Sigmoid colon (tissue), 4 donors: Measurements from ENCODE around the gene KIF26B.

Source experiments
- POLR2A ChIP-seq, 2 donors: fragments of 450-650 bp; IDR thresholded peaks; one replicate each; pipeline ENCODE4 v1.6.1; 2016; ENCODE audit warnings: antibody characterized with exemption in 2 of 2, mild to moderate bottlenecking in 2 of 2, moderate library complexity in 2 of 2
- POLR2AphosphoS5 ChIP-seq, 4 donors: sonication (generic); formaldehyde crosslinking; IDR thresholded peaks; one replicate each; pipeline ENCODE4 v1.6.1; 2017; ENCODE audit warnings: antibody characterized with exemption in 4 of 4
- TF ChIP-seq, protein P1 (sequence below), 4 experiments: fragments of 450-650 bp in 3 of 4; fragments of 200-600 bp in 1 of 4; IDR thresholded peaks; one replicate each; pipeline ENCODE4 v1.5.1; 2016 to 2019; ENCODE audit warnings: antibody characterized with exemption in 4 of 4, mild to moderate bottlenecking in 3 of 4, moderate library complexity in 2 of 4

- TF ChIP-seq POLR2A (IDR thresholded peaks at IDR 0.05) (no peak), POLR2AphosphoS5 (IDR thresholded peaks at IDR 0.05) (no peak)
- TF ChIP-seq, protein P1, sequence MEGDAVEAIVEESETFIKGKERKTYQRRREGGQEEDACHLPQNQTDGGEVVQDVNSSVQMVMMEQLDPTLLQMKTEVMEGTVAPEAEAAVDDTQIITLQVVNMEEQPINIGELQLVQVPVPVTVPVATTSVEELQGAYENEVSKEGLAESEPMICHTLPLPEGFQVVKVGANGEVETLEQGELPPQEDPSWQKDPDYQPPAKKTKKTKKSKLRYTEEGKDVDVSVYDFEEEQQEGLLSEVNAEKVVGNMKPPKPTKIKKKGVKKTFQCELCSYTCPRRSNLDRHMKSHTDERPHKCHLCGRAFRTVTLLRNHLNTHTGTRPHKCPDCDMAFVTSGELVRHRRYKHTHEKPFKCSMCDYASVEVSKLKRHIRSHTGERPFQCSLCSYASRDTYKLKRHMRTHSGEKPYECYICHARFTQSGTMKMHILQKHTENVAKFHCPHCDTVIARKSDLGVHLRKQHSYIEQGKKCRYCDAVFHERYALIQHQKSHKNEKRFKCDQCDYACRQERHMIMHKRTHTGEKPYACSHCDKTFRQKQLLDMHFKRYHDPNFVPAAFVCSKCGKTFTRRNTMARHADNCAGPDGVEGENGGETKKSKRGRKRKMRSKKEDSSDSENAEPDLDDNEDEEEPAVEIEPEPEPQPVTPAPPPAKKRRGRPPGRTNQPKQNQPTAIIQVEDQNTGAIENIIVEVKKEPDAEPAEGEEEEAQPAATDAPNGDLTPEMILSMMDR (IDR thresholded peaks at IDR 0.05), result no peak
Measured at GRCh38 chr1:245444147-245444828, 289.5 kb downstream of the KIF26B start.
